ENCODE measurements around the gene FANK1. TPM values are rescaled to one million over a fixed set of nuclear protein-coding genes. Genes with fewer than 3 reads are reported as not detected.

The FANK1 gene
- total and polyA plus RNA-seq, 2 experiments from 2014 or later = 11.5 to 19.2 TPM

DNA sequence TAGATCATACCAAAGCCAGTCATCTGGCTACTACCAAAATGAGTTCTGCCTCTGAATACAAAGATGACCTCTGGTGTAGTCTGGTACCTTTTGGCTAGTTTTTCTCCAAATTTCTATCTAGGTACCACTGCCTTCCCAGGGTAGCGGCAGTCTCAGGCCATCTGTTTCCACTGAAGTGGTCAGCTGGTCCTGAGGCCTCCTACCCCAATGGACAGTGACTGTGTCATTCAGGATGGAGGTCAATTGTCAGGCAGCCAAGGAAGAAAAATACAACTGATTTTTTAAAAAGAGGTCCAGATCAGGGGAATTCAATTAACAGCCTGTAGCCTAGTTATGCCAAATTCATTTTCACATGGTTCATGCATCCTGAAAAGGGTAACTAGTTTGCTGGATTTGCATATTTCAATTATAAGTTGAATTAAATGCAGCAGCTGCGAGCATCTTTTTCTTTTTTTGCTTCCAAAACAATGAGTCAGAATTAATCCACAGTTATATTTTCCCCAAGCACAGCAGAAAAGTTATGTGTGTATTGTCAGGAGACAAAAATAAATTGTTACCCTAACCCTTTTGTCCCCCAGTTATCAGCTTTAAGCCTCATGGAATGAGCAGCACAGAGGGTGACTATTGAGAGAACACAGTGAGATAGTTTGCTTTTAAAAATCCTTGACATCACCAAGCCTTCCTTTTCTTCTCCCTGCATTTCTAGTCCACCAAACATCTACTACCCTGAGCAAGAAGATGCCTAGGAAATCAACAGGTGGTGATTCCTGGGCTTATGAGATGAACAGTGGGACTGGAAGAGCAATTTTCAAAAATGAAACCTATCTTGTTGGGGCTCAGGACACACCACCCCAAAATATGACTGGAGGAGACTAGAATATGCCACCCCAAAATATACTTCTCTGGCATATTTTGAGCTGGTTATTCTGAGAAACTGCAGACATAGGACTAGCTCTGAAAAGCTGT lies 45.3 kb upstream of the FANK1 start:
- Histone ChIP-seq H3K36me3 (peaks cover 55% of the 10 kb centered on the region), H3K27ac (no peak overlapping the region)
- no peak for TF ChIP-seq CTCF (IDR thresholded peaks at IDR 0.05; ENCODE audit: low read depth, low read length)

GRCh38 chr10:125852487-125852886 lies 43.9 kb upstream of the FANK1 start:
- peaks cover 53% of the 10 kb centered on the region for H3K36me3 ChIP-seq
- H3K27ac ChIP-seq = no peak overlapping the region
- no peak for DNase-seq (ENCODE audit: low read depth in 1 of 2, low spot score in 1 of 2)
- no peaks in the 10 kb centered on the region for H3K9me3 ChIP-seq (ENCODE audit: low read depth)
- H3K27me3 ChIP-seq = no peaks in the 10 kb centered on the region
- no peaks in the 10 kb centered on the region for H3K4me1 ChIP-seq (ENCODE audit: low read depth)
- H3K4me3 ChIP-seq = no peak overlapping the region
- TF ChIP-seq CTCF (IDR thresholded peaks at IDR 0.05; ENCODE audit: low read depth, low read length) = no peak

More for the DNA sequence above, 45.3 kb upstream of the FANK1 start:
- no peak for DNase-seq (ENCODE audit: low read depth in 1 of 2, low spot score in 1 of 2)
- Histone ChIP-seq H3K4me3 (no peak overlapping the region), H3K9me3 (ENCODE audit: low read depth) (no peaks in the 10 kb centered on the region), H3K4me1 (ENCODE audit: low read depth) (no peaks in the 10 kb centered on the region), H3K27me3 (no peaks in the 10 kb centered on the region)

- Histone ChIP-seq H3K4me1 (ENCODE audit: low read depth) (no peaks in the 10 kb centered on the region), H3K27ac (no peak overlapping the region), H3K4me3 (no peak overlapping the region), H3K27me3 (no peaks in the 10 kb centered on the region), H3K9me3 (ENCODE audit: low read depth) (no peaks in the 10 kb centered on the region), H3K36me3 (peaks cover 34% of the 10 kb centered on the region)
- TF ChIP-seq CTCF (IDR thresholded peaks at IDR 0.05; ENCODE audit: low read depth, low read length) = no peak
- DNase-seq (ENCODE audit: low read depth in 1 of 2, low spot score in 1 of 2) = no peak
Observed at GRCh38 chr10:125857185-125857760, 39.1 kb upstream of the FANK1 start.

GRCh38 chr10:125859128-125859817 lies 37.1 kb upstream of the FANK1 start:
- H3K4me1 ChIP-seq (ENCODE audit: low read depth) = no peaks in the 10 kb centered on the region
- no peaks in the 10 kb centered on the region for H3K27me3 ChIP-seq
- no peak for DNase-seq (ENCODE audit: low read depth in 1 of 2, low spot score in 1 of 2)
- no peak for TF ChIP-seq CTCF (IDR thresholded peaks at IDR 0.05; ENCODE audit: low read depth, low read length)
- H3K36me3 ChIP-seq = peaks cover 23% of the 10 kb centered on the region
- H3K27ac ChIP-seq = no peak overlapping the region
- no peaks in the 10 kb centered on the region for H3K9me3 ChIP-seq (ENCODE audit: low read depth)
- no peak overlapping the region for H3K4me3 ChIP-seq

GRCh38 chr10:125865120-125865519 lies 31.2 kb upstream of the FANK1 start:
- Histone ChIP-seq H3K9me3 (ENCODE audit: low read depth) (no peaks in the 10 kb centered on the region), H3K4me3 (no peak overlapping the region), H3K27ac (no peak overlapping the region), H3K36me3 (peaks cover 10% of the 10 kb centered on the region), H3K4me1 (ENCODE audit: low read depth) (no peaks in the 10 kb centered on the region), H3K27me3 (no peaks in the 10 kb centered on the region)
- DNase-seq (ENCODE audit: low read depth in 1 of 2, low spot score in 1 of 2) = no peak
- no peak for TF ChIP-seq CTCF (IDR thresholded peaks at IDR 0.05; ENCODE audit: low read depth, low read length)

All from cardiac muscle cell (in vitro differentiated cells and primary cell).